HEK293 (cell line): ENCODE results near the gene UCN2.

Experiments
- CTCF ChIA-PET: fragments of 350-600 bp; formaldehyde crosslinking; extraction: SDS; loops from one replicate; lab custom pipeline; 2021; ENCODE audit warnings: antibody characterized with exemption; lab: Yijun Ruan, JAX
- POLR2A ChIA-PET: fragments of 300-600 bp; formaldehyde crosslinking; extraction: SDS; loops from one replicate; lab custom pipeline; 2020; ENCODE audit warnings: antibody characterized with exemption, inconsistent platforms; lab: Yijun Ruan, JAX
- H3K27ac ChIP-seq: fragments of 200-500 bp; sonication (Bioruptor generic); 2 replicates; pipeline ENCODE4 v1.5.1; 2014; ENCODE audit warnings: low read depth, low read length, control low read depth, inconsistent platforms; ENCODE audit errors: extremely low read depth
- H3K36me3 ChIP-seq, 2 experiments: fragments of 200-500 bp in 1 of 2; sonication (Bioruptor generic) in 1 of 2; 1 replicate in 1 of 2; 2 replicates in 1 of 2; pipeline ENCODE4 v1.5.1; 2014 to 2017; ENCODE audit warnings: inconsistent platforms in 2 of 2, low read length in 2 of 2; ENCODE audit not compliant: control insufficient read depth in 2 of 2, insufficient read depth in 1 of 2
- H3K4me1 ChIP-seq: fragments of 200-500 bp; sonication (Bioruptor generic); 2 replicates; pipeline ENCODE4 v1.5.1; 2014; ENCODE audit warnings: mild to moderate bottlenecking, low read length, inconsistent platforms; ENCODE audit not compliant: control insufficient read depth, insufficient read depth
- H3K4me3 ChIP-seq: 2 replicates; pipeline ENCODE4 v1.5.1; 2011; ENCODE audit warnings: low read depth, mild to moderate bottlenecking, control low read depth, low read length, moderate library complexity
- H3K9me3 ChIP-seq: fragments of 200-500 bp; sonication (Bioruptor generic); 2 replicates; pipeline ENCODE4 v1.5.1; 2014; ENCODE audit warnings: low read depth, low read length, inconsistent platforms; ENCODE audit not compliant: control insufficient read depth, insufficient read depth
- EGR2 ChIP-seq: fragments of 450-650 bp; formaldehyde crosslinking; IDR thresholded peaks from 2 replicates; pipeline ENCODE4 v1.5.1; 2016; ENCODE audit warnings: low read depth, missing biosample characterization, missing genetic modification characterization
- GLIS1 ChIP-seq: fragments of 450-650 bp; formaldehyde crosslinking; IDR thresholded peaks from 2 replicates; pipeline ENCODE4 v1.5.1; 2016; ENCODE audit warnings: missing biosample characterization, missing genetic modification characterization
- GLIS2 ChIP-seq: fragments of 450-650 bp; formaldehyde crosslinking; IDR thresholded peaks from 2 replicates; pipeline ENCODE4 v1.5.1; 2016; ENCODE audit warnings: missing biosample characterization, missing genetic modification characterization
- HOXA7 ChIP-seq: sonication (generic); formaldehyde crosslinking; IDR thresholded peaks from 2 replicates; pipeline ENCODE4 v1.8.1; 2022; ENCODE audit warnings: missing genetic modification reagents, borderline replicate concordance
- HOXC10 ChIP-seq: sonication (generic); formaldehyde crosslinking; IDR thresholded peaks from 2 replicates; pipeline ENCODE4 v1.8.1; 2023; ENCODE audit warnings: mild to moderate bottlenecking, missing genetic modification reagents
- IKZF3 ChIP-seq: fragments of 450-650 bp; IDR thresholded peaks from 2 replicates; pipeline ENCODE4 v1.5.0; 2018; ENCODE audit warnings: missing biosample characterization, mild to moderate bottlenecking, missing genetic modification characterization, moderate library complexity
- KLF16 ChIP-seq: fragments of 450-650 bp; formaldehyde crosslinking; IDR thresholded peaks from 2 replicates; pipeline ENCODE4 v1.5.1; 2017; ENCODE audit warnings: missing biosample characterization, missing genetic modification characterization
- KLF17 ChIP-seq: fragments of 450-650 bp; formaldehyde crosslinking; IDR thresholded peaks from 2 replicates; pipeline ENCODE4 v1.5.1; 2016; ENCODE audit warnings: missing biosample characterization, missing genetic modification characterization
- KLF9 ChIP-seq: fragments of 450-650 bp; formaldehyde crosslinking; IDR thresholded peaks from 2 replicates; pipeline ENCODE4 v1.5.1; 2016; ENCODE audit warnings: missing biosample characterization, missing genetic modification characterization, low read depth
- MYNN ChIP-seq: fragments of 450-650 bp; formaldehyde crosslinking; IDR thresholded peaks from 2 replicates; pipeline ENCODE4 v1.5.1; 2016; ENCODE audit warnings: missing biosample characterization, missing genetic modification characterization, borderline replicate concordance
- OSR2 ChIP-seq: fragments of 450-650 bp; formaldehyde crosslinking; IDR thresholded peaks from 2 replicates; pipeline ENCODE4 v1.5.1; 2016; ENCODE audit warnings: missing biosample characterization, missing genetic modification characterization
- PATZ1 ChIP-seq: fragments of 450-650 bp; formaldehyde crosslinking; IDR thresholded peaks from 2 replicates; pipeline ENCODE4 v1.5.1; 2016; ENCODE audit warnings: missing biosample characterization, missing genetic modification characterization
- SALL2 ChIP-seq: fragments of 450-650 bp; formaldehyde crosslinking; IDR thresholded peaks from 2 replicates; pipeline ENCODE4 v1.5.0; 2017; ENCODE audit warnings: missing biosample characterization, mild to moderate bottlenecking, missing genetic modification characterization, borderline replicate concordance
- SCRT2 ChIP-seq: fragments of 450-650 bp; formaldehyde crosslinking; IDR thresholded peaks from 2 replicates; pipeline ENCODE4 v1.5.1; 2016; ENCODE audit warnings: missing biosample characterization, missing genetic modification characterization
- SP2 ChIP-seq: fragments of 450-650 bp; formaldehyde crosslinking; IDR thresholded peaks from 2 replicates; pipeline ENCODE4 v1.5.1; 2016; ENCODE audit warnings: missing biosample characterization, missing genetic modification characterization
- ZBTB48 ChIP-seq: fragments of 450-650 bp; formaldehyde crosslinking; IDR thresholded peaks from 2 replicates; pipeline ENCODE4 v1.5.1; 2016; ENCODE audit warnings: missing biosample characterization, missing genetic modification characterization
- ZBTB7A ChIP-seq: fragments of 450-650 bp; formaldehyde crosslinking; IDR thresholded peaks from 2 replicates; pipeline ENCODE4 v1.5.1; 2016; ENCODE audit warnings: low read depth, missing biosample characterization, missing genetic modification characterization
- ZEB2 ChIP-seq: fragments of 450-650 bp; formaldehyde crosslinking; IDR thresholded peaks from 2 replicates; pipeline ENCODE4 v1.5.1; 2016; ENCODE audit warnings: missing biosample characterization, missing genetic modification characterization
- ZFHX2 ChIP-seq: fragments of 450-650 bp; formaldehyde crosslinking; conservative IDR thresholded peaks from 2 replicates; pipeline ENCODE4 v1.5.1; 2016; ENCODE audit warnings: missing biosample characterization, missing genetic modification characterization
- ZFP3 ChIP-seq: fragments of 450-650 bp; formaldehyde crosslinking; IDR thresholded peaks from 2 replicates; pipeline ENCODE4 v1.5.1; 2016; ENCODE audit warnings: low read depth, missing biosample characterization, missing genetic modification characterization
- ZIC2 ChIP-seq: fragments of 450-650 bp; formaldehyde crosslinking; IDR thresholded peaks from 2 replicates; pipeline ENCODE4 v1.5.1; 2016; ENCODE audit warnings: missing biosample characterization, missing genetic modification characterization
- ZNF214 ChIP-seq: fragments of 450-650 bp; formaldehyde crosslinking; IDR thresholded peaks from 2 replicates; pipeline ENCODE4 v1.5.1; 2017; ENCODE audit warnings: missing biosample characterization, mild to moderate bottlenecking, missing genetic modification characterization, borderline replicate concordance
- ZNF335 ChIP-seq: fragments of 450-650 bp; formaldehyde crosslinking; conservative IDR thresholded peaks from 2 replicates; pipeline ENCODE4 v1.5.1; 2016; ENCODE audit warnings: missing biosample characterization, missing genetic modification characterization
- ZNF341 ChIP-seq: fragments of 450-650 bp; formaldehyde crosslinking; IDR thresholded peaks from 2 replicates; pipeline ENCODE4; 2016; ENCODE audit warnings: low read depth, missing biosample characterization, missing genetic modification characterization
- ZNF391 ChIP-seq: fragments of 450-650 bp; formaldehyde crosslinking; IDR thresholded peaks from 2 replicates; pipeline ENCODE4 v1.5.1; 2016; ENCODE audit warnings: low read depth, missing biosample characterization, missing genetic modification characterization, borderline replicate concordance
- ZNF404 ChIP-seq: fragments of 450-650 bp; formaldehyde crosslinking; IDR thresholded peaks from 2 replicates; pipeline ENCODE4 v1.5.1; 2017; ENCODE audit warnings: missing biosample characterization, missing genetic modification characterization
- ZNF488 ChIP-seq: fragments of 450-650 bp; formaldehyde crosslinking; IDR thresholded peaks from 2 replicates; pipeline ENCODE4 v1.5.1; 2016; ENCODE audit warnings: missing biosample characterization, missing genetic modification characterization
- ZNF501 ChIP-seq: fragments of 450-650 bp; formaldehyde crosslinking; IDR thresholded peaks from 2 replicates; pipeline ENCODE4 v1.5.1; 2016; ENCODE audit warnings: missing biosample characterization, missing genetic modification characterization
- ZNF626 ChIP-seq: fragments of 450-650 bp; sonication (Bioruptor Pico); formaldehyde crosslinking; IDR thresholded peaks from 2 replicates; pipeline ENCODE4 v1.5.1; 2018; ENCODE audit warnings: missing biosample characterization, missing genetic modification characterization, inconsistent platforms
- ZNF654 ChIP-seq: fragments of 450-650 bp; formaldehyde crosslinking; IDR thresholded peaks from 2 replicates; pipeline ENCODE4 v1.5.1; 2016; ENCODE audit warnings: low read depth, missing biosample characterization, missing genetic modification characterization
- ZNF660 ChIP-seq: fragments of 450-650 bp; IDR thresholded peaks from 2 replicates; pipeline ENCODE4 v1.5.1; 2018; ENCODE audit warnings: missing biosample characterization, mild to moderate bottlenecking, missing genetic modification characterization
- TF ChIP-seq, protein P1 (sequence below): fragments of 450-650 bp; formaldehyde crosslinking; IDR thresholded peaks from 2 replicates; pipeline ENCODE4 v1.5.1; 2017; ENCODE audit warnings: missing biosample characterization, missing genetic modification characterization

UCN2 gene

DNA sequence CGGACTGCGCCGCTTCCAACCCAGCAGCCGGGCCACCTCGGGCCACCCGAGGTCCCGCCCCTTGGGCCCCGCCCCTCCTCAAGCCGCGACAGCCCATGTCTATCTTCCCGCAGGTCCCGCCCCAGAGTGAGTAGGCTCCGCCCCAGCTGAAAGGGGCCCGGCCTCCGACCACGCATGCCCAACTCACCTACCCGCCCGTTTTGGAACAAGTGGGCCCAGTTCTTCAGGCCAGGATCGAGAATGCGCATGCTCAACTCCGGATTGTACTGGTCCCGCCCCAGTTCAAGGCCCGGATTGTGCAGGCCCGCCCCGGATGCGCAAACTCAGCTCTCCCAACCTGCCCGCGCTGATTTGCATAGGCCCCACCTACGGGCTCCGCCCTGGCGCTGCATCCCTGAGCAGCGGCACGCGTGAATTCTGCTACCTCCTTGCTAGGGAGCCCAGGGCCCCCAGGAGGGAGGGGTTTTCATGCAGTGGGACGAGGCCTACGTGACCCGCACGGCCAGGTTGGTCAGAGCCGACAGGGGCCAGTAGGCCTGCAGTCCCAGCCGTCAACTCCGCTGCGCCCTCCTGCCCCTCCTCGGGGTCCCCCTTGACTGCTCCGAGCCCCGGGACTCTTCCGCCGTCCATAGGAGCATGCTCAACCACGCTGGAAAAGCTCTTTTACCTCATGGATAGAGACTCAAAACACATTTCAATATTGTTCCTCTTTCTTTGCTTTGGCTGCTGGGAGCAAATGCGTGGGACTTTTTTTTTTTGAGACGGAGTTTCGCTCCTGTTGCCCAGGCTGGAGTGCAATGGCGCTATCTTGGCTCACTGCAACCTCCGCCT is 6.6 kb downstream of the UCN2 start, which contains the start of gene PFKFB4:
TSS of gene PFKFB4 (minus strand) at position 8 of the 831 bp plus-strand sequence. CDS start 26 bp downstream, outside the sequence.
- ChIA-PET POLR2A (interaction anchor here (0.5 to 2.0 kb wide), 12 partner anchors 45 to 511 kb away, joined by 3 to 12 read pairs (median 4); partner anchors contain the start of genes ATRIP, CCDC51, CDC25A and SLC26A6), CTCF (interaction anchor here (0.7 to 2.7 kb wide), 8 partner anchors 8 to 283 kb away, joined by 3 to 14 read pairs (median 4); partner anchors contain the start of gene SLC26A6)
- H3K27ac ChIP-seq: peak within 1 kb of the TSS; percentile 10; the same call in 1 of the 2 replicates
- no peaks in the 10 kb centered on the region for H3K4me1 ChIP-seq
- H3K9me3 ChIP-seq: no peaks in the 10 kb centered on the region
- H3K36me3 ChIP-seq: no peaks in the 10 kb centered on the region
- H3K4me3 ChIP-seq: peak within 1 kb of the TSS; percentile 71
- TF ChIP-seq ZNF214 (tag by site-specific recombination): no peak
- TF ChIP-seq ZNF391 (tag by site-specific recombination): peak; percentile 78; the same call in 1 of the 2 replicates
- TF ChIP-seq, protein P1, sequence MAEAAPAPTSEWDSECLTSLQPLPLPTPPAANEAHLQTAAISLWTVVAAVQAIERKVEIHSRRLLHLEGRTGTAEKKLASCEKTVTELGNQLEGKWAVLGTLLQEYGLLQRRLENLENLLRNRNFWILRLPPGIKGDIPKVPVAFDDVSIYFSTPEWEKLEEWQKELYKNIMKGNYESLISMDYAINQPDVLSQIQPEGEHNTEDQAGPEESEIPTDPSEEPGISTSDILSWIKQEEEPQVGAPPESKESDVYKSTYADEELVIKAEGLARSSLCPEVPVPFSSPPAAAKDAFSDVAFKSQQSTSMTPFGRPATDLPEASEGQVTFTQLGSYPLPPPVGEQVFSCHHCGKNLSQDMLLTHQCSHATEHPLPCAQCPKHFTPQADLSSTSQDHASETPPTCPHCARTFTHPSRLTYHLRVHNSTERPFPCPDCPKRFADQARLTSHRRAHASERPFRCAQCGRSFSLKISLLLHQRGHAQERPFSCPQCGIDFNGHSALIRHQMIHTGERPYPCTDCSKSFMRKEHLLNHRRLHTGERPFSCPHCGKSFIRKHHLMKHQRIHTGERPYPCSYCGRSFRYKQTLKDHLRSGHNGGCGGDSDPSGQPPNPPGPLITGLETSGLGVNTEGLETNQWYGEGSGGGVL: 0 out of 2 replicates have a peak, but pooled peaks have one; percentile 33
- no peak for TF ChIP-seq ZNF654
- no peak for TF ChIP-seq HOXC10 (CRISPR knock-in tag)
- TF ChIP-seq EGR2 (tag by site-specific recombination): 0 out of 2 replicates have a peak, but pooled peaks have one; percentile 6
- TF ChIP-seq HOXA7 (CRISPR knock-in tag): no peak
- peak; percentile 55; the same call in 1 of the 2 replicates for TF ChIP-seq GLIS1 (tag by site-specific recombination)
- TF ChIP-seq ZFHX2 (tag by site-specific recombination): peak; percentile 52; the same call in 1 of the 2 replicates
- TF ChIP-seq KLF17: peak; percentile 48; the same call in 1 of the 2 replicates
- TF ChIP-seq PATZ1 (tag by site-specific recombination): peak; percentile 90
- no peak for TF ChIP-seq ZNF660 (tag by site-specific recombination)
- no peak for TF ChIP-seq ZNF404 (tag by site-specific recombination)
- TF ChIP-seq ZFP3 (tag by site-specific recombination): no peak
- TF ChIP-seq ZNF501 (tag by site-specific recombination): peak; percentile 33; the same call in 1 of the 2 replicates
- no peak; the same call in 1 of the 2 replicates for TF ChIP-seq ZNF335
- TF ChIP-seq SALL2 (tag by site-specific recombination): no peak
- 0 out of 2 replicates have a peak, but pooled peaks have one; percentile 4 for TF ChIP-seq KLF16
- TF ChIP-seq OSR2 (tag by site-specific recombination): peak; percentile 11; the same call in 1 of the 2 replicates
- peak; percentile 19; the same call in 1 of the 2 replicates for TF ChIP-seq ZNF341 (tag by site-specific recombination)
- 0 out of 2 replicates have a peak, but pooled peaks have one; percentile 42 for TF ChIP-seq ZEB2 (tag by site-specific recombination)
- TF ChIP-seq IKZF3 (tag by site-specific recombination): peak; percentile 73
- peak; percentile 61; the same call in 1 of the 2 replicates for TF ChIP-seq ZBTB7A (tag by site-specific recombination)
- no peak for TF ChIP-seq MYNN (tag by site-specific recombination)
- TF ChIP-seq ZBTB48 (tag by site-specific recombination): peak; percentile 88
- peak; percentile 96 for TF ChIP-seq SP2 (tag by site-specific recombination)
- TF ChIP-seq ZNF488 (tag by site-specific recombination): no peak
- TF ChIP-seq GLIS2 (tag by site-specific recombination): peak; percentile 86
- 0 out of 2 replicates have a peak, but pooled peaks have one; percentile 13 for TF ChIP-seq SCRT2
- no peak for TF ChIP-seq ZNF626 (tag by site-specific recombination)
- 0 out of 2 replicates have a peak, but pooled peaks have one; percentile 8 for TF ChIP-seq ZIC2 (tag by site-specific recombination)
- TF ChIP-seq KLF9 (tag by site-specific recombination): peak; percentile 87
